CD4-positive, alpha-beta T cell treated with Interleukin-15 for 1 hour (primary cell): ENCODE measurements around the gene SEL1L2.
"Not testable (repeated sequence)": the region's sequence is repeated elsewhere in the genome, so short reads cannot be mapped to it uniquely, and the experiment has no call there.

Source experiments
- DNase-seq: peaks from one replicate; pipeline ENCODE4 v3.0.0-alpha.2; 2020

The SEL1L2 gene, protein sequence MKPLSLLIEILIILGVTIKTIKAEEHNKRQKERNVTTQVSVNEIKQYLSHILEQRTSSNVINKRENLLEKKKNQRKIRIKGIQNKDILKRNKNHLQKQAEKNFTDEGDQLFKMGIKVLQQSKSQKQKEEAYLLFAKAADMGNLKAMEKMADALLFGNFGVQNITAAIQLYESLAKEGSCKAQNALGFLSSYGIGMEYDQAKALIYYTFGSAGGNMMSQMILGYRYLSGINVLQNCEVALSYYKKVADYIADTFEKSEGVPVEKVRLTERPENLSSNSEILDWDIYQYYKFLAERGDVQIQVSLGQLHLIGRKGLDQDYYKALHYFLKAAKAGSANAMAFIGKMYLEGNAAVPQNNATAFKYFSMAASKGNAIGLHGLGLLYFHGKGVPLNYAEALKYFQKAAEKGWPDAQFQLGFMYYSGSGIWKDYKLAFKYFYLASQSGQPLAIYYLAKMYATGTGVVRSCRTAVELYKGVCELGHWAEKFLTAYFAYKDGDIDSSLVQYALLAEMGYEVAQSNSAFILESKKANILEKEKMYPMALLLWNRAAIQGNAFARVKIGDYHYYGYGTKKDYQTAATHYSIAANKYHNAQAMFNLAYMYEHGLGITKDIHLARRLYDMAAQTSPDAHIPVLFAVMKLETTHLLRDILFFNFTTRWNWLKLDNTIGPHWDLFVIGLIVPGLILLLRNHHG

DNA sequence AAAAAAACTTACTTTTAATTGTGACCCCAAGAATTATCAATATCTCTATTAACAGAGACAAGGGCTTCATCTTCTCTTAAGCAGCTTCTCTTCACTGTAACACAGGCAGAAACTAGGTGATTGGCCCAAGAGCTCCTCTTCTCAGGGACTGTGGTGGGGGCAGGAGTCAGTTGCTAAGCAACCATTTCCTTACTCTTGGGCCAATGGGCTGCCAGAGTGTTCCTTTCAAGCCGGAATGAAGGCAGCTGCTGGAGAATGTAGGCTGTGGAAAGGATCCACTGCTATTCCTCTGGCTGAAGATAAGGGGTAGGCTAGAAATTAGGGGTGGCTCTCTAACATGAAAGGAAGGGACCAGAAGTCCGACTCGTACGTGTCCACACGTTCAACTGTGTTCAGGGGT, at the start of gene SEL1L2:
Gene SEL1L2 (minus strand): TSS at position 150 of the 400 bp plus-strand sequence. CDS start 80 bp downstream, at position 70.
- no peak for DNase-seq

DNA sequence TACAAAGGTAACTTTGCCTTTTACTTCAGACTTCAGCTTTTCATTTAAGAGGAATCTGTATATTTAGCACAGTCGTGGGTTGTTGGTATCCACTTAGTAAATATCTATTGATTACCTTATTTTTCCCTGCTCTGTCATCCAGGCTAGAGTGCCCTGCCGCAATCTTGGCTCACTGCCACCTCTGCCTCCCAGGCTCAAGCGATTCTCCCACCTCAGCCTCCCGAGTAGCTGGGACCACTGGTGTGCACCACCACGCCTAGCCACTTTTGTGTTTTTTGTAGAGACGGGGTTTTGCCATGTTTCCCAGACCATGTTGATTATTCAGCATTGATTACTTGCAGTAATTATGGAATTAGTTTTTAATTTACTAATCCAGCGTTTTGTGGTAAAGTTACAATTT, 46.2 kb upstream of the SEL1L2 start:
- no peak for DNase-seq

DNA sequence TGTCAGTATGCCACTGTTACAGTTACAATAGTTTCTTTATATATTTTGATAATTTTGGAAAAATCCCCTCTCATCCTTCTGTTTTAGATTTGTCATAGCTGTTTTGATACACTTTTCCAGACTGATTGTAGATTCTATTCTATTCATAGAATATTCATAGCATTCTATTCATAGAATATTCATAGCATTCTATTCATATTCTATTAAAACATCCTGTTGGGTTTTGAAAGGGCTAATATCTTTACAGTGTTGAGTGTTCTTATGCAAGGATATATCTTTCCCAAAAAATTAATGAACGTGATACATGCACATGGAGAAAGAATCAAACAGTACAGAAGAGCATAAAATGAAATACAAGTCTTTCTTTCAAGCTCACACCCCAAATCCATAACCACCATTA, 42.9 kb upstream of the SEL1L2 start:
- DNase-seq = no peak

DNA sequence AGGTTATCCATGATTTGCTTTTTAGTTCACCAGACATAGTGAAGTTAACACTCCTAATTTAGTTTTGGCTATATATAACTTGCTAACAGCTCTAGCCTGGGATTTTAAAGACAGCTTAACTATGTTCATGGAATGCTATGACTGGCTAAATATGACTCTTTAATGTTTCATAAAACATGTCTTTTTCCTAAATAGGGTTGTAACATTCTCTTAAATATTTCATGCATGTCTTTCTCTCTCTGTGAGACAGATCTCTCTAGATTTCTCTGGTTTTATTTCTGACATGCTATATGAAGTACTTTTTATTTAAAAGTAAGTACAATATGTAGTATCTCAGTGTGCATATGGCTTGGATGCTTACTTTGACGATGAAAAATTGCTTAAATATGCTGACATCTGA, 40.6 kb upstream of the SEL1L2 start:
- DNase-seq = no peak

DNA sequence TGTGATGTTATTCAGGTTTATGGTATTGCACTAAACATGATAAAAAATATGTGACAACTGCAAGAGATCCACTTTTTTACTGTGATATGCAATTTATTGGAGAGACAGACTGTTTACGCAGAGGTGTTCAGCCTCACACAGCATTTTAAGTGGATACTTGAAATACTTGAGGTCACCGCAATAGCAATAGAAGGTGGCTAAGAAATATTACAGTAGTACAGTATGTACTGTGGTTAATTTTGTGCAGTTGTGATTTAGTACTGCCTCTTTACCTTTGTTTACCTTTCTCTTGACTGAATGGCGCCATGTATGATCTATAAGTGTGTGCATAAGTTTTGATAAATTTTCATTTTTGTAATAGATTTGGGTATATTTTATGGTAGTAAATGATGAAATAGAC, 22.3 kb upstream of the SEL1L2 start:
- DNase-seq = no peak

DNA sequence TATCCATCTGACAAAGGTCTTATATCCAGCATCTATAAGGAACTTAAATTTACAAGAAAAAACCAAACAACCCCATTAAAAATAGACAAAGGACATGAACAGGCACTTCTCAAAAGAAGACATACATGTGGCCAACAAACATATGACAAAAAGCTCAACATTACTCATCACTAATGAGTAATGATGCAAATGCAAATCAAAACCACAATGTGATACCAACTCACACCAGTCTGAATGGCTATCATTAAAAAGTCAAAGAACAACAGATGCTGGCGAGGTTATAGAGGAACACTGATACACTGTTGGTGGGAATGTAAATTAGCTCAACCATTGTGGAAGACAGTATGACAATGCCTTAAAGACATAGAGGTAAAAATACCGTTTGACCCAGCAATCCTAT, 18.8 kb upstream of the SEL1L2 start:
- DNase-seq = no peak

DNA sequence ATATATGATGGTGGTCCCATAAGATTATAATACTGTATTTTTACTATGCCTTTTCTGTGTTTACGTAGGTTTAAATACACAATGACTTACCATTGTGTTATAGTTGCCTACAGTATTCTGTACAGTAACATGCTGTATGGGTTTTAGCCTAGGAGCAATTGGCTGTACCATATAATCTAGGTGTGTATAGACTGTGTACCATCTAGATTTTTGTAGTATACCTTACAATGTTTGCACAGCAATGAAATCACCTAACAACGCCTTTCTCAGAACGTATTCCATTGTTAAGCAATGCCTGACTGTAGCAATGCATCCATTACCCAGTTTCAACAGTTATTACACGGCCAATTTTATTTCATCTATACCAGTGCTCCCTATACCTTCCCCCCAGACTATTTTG, 15.6 kb upstream of the SEL1L2 start:
- no peak for DNase-seq

DNA sequence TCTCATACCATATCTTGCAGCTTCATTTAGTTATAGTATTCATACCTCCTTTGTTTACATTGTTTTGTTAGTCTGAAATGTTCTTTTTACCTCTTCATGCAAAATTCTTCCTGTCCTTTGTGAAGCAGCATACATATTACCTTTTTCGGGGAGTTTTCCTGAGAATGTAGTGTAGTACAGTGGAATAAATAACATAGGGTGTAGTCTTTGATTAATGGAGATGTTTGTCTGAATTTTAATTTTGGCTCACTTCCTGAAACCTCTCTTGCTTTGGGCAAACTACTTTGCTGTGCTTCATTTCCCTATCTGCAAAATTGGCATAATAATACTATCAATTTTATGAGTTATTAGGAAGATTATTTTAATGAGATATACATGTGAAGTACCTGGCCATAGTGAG, 10.5 kb upstream of the SEL1L2 start:
- DNase-seq = no peak

DNA sequence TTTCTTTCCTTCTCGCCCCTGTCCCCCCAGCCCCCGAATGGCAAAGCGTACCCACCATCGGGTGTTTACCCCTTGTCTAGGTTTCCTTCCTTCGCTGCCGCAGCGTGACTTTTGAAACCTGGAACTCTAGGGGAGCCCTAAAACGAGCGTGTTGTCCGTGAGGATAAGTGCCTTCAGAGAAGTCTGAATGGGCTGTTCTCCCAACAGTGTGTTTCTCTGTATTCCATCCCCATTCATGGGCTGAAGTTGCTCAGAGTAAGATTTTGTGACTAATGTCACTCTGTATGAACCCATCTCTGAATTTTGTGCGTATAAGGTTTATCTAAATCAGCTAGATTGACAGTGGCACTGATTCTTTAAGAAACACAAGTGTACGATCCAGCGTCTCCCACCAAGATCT, 5.9 kb upstream of the SEL1L2 start:
- no peak for DNase-seq

DNA sequence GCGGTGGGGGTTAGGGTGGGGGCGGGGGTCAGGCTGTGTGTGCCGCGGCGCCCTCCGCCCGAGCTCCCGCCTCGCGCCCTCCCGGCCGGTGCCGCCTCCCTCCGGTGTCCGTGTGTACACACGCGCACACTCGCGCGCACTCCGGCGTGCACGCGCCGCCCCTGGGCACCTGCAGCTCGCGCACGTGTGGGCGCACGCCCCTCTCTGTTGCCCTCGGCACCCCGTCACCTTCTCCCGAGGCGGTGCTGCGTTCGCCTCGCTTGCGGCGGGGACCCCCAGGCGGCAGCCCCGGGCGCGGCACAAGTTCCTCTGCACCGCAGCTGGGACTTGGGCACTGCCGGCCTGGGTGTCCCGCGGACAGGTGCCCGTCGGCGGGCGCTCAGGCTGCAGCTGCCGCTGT, 5.4 kb upstream of the SEL1L2 start:
- no peak for DNase-seq

DNA sequence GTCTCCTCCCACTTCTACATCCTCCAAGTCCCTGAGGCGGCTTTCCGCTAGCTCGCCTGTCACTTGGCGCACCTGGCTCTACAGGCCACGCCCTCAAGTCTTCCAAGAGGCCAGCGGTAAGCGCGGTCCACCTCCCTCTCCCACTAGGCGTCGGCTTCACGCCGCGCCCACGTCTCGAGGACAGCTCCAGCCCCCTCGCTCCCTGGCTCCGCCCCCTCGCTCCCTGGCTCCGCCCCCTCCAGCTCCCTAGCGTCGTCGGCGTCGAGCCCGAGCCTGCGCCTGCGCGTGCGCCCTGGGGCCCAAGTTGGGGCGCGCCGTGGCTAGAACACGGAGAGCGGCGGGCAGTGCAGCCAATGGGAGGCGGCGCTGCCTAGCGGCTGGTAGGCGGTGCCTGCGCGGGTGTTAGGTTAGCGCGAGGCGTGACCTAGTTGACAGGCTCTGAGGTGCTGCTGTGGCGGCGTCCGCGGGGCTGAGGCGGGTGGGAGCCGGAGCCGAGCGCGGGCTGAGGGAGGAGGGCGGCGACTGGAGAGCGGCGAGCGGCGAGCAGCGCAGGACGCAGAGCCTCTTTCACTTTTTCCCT, 4.8 kb upstream of the SEL1L2 start, which contains the start of gene MACROD2:
Gene MACROD2 (plus strand): TSS at position 431 of the 580 bp plus-strand sequence.
- peak; percentile 54 for DNase-seq

DNA sequence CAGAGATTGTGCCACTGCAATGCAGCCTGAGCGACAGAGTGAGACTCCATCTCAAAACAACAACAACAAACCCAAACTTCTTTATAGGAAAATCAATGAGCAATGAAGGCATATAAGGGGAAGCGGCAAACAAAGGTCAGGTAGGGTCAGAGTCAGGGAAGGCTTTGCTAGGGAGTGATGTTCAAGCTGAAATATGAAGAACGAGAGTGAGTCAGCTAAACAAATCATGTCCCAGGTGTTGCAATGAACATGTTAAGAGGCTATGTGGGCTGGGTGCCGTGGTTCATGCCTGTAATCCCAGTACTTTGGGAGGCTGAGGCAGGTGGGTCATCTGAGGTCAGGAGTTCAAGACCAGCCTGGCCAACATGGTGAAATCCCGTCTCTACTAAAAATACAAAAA, 1.5 kb upstream of the SEL1L2 start:
- DNase-seq = not testable (repeated sequence)

DNA sequence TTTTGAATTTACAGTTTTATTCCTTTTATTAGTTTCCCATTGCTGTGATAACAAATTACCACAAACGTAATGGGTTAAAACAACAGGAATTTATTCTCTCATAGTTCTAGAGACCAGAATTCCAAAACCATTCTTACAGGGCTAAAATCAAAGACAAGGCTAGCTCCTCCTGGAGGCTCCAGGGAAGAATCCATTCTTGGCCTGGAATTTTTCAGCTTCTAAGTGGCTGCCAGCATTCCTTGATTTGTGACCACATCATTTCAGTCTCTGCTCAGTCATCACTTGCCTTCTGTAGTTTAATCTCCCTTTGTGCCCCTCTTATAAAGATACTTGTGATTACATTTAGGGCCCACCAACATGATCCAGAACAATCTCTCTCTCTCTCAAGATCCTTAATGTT, 897 bp upstream of the SEL1L2 start:
- DNase-seq = no peak

DNA sequence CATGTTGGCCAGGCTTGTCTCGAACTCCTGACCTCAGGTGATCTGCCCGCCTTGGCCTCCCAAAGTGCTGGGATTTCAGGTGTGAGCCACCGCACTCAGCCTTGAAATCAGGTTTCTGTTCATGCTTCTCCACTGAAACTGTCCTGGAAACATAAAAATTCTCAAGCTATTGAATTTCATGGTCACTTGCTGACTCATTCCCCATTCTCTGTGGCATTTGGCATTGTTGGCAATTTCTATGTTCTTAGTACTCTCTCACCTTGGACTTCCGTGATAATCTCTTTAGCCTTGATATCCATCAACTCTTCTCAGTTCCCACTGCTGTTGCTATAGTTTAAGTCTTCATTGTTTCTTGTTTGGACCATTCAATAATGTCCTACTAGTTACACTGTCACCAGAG, 6.2 kb downstream of the SEL1L2 start:
- no peak for DNase-seq

DNA sequence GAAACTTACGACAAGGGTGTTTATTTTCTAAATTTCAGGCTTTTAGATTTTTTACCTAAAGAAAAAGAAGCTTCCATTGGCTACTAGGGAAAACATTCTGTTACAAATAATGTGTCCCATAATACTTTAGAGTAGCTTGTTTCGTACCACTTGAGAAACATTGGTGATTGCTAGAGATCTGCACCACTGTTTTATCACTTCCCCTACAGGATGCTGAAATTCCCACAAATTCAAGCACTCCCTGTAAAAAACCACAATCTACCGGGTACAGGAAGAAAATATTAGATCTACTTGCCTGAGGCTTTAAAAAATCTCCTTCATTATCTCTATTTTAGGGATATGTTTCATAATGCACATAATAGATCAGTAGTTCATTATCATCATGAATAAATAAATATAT, 29.9 kb downstream of the SEL1L2 start:
- DNase-seq = no peak

DNA sequence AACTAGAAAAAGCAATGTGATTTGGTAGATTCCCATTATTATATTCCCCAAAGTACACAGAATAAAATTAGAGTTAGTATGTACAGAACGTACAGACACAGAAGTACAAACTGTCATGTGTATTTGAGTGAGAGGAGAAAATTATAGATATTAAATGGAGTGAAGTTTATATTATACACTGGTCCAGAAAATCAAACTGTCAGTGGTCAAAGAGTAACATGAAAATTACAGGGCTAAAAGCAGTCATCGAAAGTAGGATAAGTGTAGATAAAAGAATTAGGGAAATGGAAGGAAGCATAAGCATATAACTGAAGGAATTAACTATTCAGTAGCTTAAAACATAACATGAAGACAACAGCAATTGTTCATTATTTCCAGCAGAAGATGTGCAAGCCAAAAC, 30.3 kb downstream of the SEL1L2 start:
- DNase-seq = no peak

DNA sequence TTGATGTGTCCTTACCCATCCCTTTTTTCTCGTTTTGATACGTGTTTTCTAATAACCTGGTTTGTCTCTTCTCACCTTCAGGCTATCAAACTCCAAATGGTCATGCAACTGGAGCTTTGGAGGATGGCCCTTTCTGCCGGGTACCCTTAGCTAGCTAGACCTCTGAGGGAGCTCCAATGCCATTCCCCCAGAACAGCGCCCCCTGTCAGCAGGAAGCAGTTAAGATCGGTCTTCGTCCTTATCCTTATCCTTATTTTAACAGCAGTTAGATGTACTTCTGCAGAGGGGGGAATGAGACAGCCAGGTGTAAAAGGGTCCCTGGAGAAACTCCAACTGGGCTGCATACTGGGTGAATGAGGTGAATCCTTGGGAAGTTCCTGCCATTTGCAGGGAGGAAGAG, 37.2 kb downstream of the SEL1L2 start:
- no peak for DNase-seq

DNA sequence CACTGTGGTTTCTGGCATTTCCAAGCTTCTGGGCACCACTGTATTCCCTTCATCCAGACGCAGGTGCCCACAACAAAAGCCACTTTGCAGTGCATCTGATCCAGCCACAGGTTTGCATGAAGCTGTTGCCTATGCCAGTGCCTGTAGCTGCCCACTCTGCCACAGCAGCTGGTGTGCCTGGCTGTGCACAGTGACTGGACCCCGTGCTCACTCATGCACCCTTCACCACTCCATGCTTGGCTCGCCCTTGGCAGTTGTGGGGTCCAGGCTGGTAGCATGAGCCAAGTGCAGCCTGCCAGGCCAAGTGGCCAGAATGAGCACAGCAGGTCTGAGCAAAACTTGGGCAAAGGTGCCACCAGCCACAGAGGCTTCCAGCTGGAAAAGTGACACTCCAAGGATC, 42.7 kb downstream of the SEL1L2 start:
- no peak for DNase-seq

DNA sequence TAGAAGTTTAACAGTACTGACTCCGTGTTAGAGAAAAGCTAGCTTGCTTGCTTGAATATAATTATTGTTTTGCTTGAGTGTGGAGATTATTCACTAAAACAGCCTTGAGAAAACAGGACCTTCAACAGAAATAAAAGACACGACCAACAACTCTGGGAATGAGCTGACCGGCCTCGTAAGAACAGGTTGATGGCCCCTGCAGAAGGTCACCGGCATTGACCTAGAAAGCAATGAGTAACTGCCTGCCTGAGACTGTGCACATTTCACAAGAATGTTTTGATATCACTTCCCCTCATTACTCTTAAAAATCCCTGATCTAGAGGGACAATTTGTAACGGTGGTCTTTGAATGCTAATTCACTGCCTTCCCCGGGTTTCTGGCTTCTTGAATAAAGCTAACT, 49.4 kb downstream of the SEL1L2 start:
- no peak for DNase-seq

DNA sequence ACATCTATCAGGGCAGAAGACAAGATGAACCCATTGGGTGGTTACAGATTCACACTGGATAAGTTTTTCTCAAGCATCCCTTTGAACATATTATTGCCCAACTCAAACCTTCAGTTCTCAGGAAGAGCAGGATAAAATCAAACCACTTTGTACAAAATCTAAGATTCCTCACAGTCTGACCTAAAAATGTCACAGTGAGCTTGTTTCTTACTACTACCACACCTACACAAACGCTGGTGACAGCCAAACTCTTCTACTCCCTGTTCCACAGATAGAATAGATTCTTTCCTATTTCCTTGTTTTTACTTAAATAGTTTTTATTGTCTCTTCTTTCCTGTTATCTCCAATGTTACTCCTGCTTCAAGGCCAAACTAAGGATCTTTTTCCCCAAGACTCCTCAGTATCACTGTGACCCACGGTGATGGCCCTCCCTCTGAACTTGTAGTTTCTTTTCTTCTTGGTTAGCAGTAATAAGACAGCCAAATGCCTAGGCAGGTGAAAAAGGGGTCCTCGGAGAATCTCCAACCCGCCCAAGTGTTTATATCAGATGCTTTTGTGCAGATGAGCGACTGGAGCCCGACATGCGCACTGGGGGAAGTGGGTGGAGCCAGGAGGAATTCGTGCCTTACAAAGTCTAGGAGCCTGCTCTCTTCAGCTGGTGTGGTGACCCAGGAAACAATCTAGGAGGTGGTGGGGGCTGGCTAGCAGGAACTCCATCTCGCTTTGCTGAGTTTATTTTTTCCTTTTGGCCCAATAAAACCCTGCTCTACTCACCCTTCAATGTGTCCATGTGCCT, 53.4 kb downstream of the SEL1L2 start:
- no peak for DNase-seq

DNA sequence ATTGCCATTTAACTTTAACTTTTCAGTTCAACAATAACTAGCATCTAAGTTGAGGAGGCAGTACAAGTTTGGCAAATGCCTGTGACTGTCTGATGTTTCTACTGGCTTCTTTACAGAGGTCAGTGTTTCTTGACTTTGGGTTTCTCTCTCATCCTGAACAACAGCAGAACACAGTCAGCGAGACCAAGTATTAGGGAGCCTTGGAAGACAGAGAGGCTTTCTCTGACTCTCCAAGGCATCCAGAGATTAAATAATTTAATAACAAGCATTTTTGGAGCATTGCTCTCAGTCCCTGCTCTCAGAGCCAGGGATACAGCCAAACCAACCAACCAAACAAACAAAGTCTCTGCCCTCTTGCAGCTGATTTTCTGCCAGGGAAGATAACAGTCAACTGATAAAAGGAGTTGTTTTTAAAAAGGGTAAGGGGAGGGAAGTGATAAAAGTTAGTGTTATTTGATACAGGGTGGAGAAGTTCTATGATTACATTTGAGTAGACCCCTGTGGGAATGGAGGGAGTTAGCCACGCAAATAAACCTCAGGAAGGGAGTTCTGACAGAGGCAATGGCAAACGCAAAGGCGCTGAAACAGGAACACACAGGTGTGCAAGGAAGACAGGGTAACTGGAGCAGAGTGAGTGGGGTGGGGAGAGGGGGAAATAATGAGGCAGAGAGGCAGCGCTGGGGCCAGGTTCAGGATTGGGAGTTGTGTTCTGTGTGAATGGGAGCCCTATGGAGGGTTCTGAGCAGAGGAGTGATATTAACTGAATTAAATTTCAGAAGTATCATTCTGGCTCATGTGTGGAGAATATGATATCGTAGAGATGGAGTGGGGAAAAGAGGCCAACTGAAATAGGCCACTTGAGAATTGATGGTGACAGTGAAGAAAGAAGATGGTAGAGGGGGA, 55.2 kb downstream of the SEL1L2 start:
- DNase-seq = no peak

DNA sequence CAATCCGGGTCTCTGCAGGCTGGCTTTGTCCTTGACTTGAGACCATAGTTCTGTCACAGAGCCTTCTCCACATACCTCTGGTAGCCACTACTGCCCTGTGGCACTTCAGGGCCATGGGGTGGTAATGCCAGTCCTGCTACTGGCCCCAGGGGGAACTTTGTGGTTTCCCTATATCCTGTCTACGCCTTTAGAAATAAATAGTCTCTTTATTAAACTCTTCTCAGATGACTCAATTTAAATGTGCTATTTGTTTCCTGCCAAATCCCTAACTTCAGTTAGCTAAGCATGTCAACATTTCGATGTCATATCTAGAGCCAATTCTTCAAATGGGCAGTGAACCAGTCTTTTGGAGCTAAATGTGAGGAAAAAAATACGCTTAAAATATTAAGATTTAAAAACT, 60.1 kb downstream of the SEL1L2 start:
- no peak for DNase-seq
